Prostate gland (tissue), 2 donors: ENCODE data around the gene MOB4.

ENCODE experiments used
- CTCF ChIP-seq, 4 experiments: fragments of 200-600 bp in 2 of 4; fragments of 450-650 bp in 2 of 4; sonication (generic) in 2 of 4; IDR thresholded peaks; 1 replicate in 3 of 4; 2 replicates in 1 of 4; pipeline ENCODE4 v1.5.1; 2016 to 2019; ENCODE audit warnings: antibody characterized with exemption in 4 of 4, mild to moderate bottlenecking in 2 of 4, moderate library complexity in 2 of 4
- POLR2AphosphoS5 ChIP-seq: sonication (generic); formaldehyde crosslinking; IDR thresholded peaks from one replicate; pipeline ENCODE4 v1.6.1; 2017; ENCODE audit warnings: antibody characterized with exemption

- no peak for TF ChIP-seq CTCF (IDR thresholded peaks at IDR 0.05)
- TF ChIP-seq POLR2AphosphoS5, result no peak
Observed at GRCh38 chr2:197573608-197574007, 57.7 kb downstream of the MOB4 start.
